Omental fat pad (tissue), 4 donors: ENCODE measurements around the gene LRRC75B. TPM values are rescaled to one million over a fixed set of nuclear protein-coding genes. Genes with fewer than 3 reads are reported as not detected.

Experiments
- ATAC-seq: fragments of 150-250 bp; one replicate; pipeline ENCODE4 v1.9.1; 2016; ENCODE audit warnings: mild to moderate bottlenecking, moderate library complexity; ENCODE audit not compliant: low FRiP score
- DNase-seq: peaks from one replicate; pipeline ENCODE4 v3.0.0-alpha.2; 2019; ENCODE audit warnings: low spot score
- total RNA-seq, 4 donors: library from RNA; depleted of rRNA; stranded (reverse); fragments of >200 nt; gene quantifications; one replicate each; pipeline ENCODE4 v1.1.0, GENCODE V29; 2016
- TF ChIP-seq, protein P1 (sequence below), 3 donors: fragments of 450-650 bp; IDR thresholded peaks; one replicate each; pipeline ENCODE4 v1.5.1; 2016 to 2017; ENCODE audit warnings: antibody characterized with exemption in 3 of 3, mild to moderate bottlenecking in 3 of 3, moderate library complexity in 2 of 3

LRRC75B gene
- total RNA-seq, 4 donors from 2014 or later: 4.1 to 7.0 (median 5.7) TPM

DNA sequence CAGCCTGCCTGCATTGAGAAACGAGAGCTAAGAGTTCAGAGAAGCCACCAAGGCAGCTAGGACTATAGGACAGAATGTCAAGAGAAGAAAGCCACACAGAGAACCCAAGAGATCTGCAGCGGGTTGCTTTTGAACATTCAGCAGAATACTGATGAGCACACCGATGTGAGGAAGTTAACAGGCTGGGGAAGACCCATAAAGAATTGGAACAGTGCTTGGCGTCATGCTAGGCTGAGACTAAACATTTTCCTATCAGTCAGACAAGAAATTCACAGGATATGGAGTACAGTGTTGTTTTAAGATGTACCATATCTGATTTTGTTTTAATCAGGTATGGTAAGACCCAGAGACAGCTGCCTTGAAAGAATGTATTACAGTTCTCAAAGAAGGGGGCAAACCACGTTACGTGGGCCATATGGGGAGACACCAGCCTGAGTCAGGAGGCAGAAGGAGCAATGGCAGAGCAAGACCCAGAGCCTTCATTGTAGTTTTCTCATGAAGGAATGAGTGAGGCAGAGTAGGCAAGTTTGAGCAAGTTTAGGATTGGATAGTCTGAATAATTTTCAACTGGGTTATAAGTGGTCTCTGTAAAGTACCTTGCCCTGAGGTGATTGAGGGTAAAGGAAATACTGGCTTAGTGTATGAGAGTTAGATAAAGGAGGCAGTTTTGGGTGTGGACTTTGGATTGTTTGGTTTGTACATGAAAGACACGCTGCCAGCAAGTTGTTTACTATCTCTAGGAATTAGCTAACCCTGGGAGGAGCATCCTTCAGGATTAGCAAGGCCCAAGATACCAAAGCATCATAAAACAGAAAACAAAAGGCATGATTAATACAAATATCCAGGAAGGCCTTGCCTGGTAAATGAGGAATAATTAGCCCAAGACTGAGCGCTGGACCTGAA is 14.3 kb downstream of the LRRC75B start:
- TF ChIP-seq, protein P1, sequence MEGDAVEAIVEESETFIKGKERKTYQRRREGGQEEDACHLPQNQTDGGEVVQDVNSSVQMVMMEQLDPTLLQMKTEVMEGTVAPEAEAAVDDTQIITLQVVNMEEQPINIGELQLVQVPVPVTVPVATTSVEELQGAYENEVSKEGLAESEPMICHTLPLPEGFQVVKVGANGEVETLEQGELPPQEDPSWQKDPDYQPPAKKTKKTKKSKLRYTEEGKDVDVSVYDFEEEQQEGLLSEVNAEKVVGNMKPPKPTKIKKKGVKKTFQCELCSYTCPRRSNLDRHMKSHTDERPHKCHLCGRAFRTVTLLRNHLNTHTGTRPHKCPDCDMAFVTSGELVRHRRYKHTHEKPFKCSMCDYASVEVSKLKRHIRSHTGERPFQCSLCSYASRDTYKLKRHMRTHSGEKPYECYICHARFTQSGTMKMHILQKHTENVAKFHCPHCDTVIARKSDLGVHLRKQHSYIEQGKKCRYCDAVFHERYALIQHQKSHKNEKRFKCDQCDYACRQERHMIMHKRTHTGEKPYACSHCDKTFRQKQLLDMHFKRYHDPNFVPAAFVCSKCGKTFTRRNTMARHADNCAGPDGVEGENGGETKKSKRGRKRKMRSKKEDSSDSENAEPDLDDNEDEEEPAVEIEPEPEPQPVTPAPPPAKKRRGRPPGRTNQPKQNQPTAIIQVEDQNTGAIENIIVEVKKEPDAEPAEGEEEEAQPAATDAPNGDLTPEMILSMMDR (IDR thresholded peaks at IDR 0.05): no peak
- DNase-seq: no peak
- ATAC-seq: no peak

DNA sequence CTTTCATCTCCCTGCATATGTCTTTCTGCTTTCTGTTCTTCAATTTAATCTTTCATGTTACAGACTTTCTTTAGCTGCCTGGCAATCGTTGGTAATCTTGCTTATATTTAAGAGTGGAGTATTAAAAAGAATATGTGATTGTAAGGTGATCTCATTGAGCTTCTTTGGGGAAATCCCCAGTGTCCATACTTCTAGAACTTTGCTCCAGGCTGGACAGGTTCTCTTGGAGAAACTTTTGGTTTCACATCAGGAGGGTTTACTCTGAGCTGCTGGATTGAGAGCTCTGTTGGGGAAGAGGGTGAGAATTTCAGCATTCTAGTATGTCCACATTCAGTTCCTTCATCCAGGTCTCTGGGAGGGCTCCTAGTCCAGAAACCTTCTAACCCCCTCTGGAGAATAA is 16.1 kb downstream of the LRRC75B start:
- ATAC-seq: no peak
- no peak for DNase-seq
- TF ChIP-seq, protein P1 (IDR thresholded peaks at IDR 0.05): no peak

DNA sequence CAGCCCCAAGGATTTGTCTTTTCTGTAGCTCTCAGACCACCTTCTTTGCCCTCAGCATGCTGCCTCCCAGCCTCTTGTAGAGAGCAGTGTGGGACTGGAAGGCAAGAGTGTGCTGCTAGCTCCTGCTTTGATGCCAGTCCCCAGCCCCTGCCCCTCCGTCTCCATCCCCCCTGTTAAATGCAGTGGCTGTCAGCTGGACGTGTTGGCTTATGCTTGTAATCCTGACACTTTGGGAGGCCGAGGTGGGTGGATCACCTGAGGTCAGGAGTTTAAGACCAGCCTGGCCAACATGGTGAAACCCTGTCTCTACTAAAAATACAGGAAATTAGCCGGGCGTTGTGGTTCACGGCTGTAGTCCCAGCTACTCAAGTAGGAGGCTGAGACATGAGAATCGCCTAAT is 21.6 kb downstream of the LRRC75B start:
- TF ChIP-seq, protein P1 (IDR thresholded peaks at IDR 0.05): no peak
- no peak for ATAC-seq
- no peak for DNase-seq

DNA sequence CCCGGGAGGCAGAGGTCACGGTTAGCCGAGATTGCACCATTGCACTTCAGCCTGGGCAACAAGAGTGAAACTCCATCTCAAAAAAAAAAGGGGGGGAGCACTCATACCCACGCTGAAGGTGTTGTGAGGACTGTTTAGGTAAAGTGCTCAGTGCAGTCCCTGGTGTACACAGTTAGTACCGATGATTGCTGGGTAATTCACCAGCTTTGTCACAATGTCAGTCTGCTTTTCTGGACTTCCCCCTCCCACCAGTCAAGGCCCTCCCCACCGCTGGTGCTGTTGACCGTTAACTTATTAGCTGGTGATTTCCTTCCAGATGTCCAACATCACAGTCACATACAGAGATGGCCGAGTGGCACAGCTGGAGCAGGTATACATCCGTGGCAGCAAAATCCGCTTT is 25.2 kb downstream of the LRRC75B start:
- ATAC-seq (no peak), DNase-seq (no peak)
- TF ChIP-seq, protein P1 (IDR thresholded peaks at IDR 0.05): no peak

DNA sequence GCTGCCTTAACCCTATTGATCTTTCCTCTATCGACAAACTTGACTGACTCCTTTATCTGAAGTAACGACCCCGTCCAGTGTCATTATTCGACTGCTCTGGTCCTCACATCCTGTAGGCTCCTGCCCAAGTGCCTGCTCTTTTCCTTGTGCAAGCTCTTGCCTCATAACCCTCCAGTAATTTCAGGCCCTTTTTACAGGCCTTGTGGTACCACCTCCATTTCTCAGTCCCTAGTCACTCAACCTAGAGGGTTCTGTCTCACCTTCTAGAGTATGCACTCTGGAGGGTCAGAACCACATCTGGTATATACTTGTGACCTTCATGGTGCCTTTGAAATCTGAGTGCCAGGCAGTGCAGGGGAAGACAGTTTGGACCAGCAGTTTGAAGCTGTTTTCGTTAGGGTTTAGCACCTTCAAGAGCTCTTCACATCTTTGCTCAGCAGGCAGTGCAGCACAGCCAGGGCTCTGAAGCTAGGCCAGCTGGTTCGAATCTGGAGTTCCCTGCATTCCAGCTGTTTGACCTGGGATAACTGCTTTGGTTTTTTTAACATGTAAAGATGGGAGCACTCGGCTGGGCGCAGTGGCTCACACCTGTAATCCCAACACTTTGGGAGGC is 25.9 kb downstream of the LRRC75B start:
- no peak for ATAC-seq
- TF ChIP-seq, protein P1 (IDR thresholded peaks at IDR 0.05): no peak

DNA sequence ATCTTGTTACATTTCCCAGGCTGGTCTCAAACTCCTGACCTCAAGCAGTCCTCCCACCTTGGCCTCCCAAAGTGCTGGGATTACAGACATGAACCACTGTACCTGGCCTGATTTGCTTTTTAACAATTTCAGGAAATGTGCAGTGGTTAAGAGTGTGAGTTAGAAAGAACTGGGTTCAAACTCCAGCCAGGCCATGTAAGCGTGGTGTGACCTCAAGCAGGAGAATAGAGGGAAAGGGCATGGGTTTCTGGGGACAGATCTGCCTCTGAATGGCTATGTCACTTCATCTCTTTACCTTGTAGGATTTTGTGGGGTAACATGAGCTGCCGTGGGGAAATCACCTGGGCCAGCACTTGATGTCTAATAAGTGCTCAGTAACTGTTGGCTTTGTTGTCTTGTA is 27.8 kb downstream of the LRRC75B start:
- ATAC-seq: no peak
- TF ChIP-seq, protein P1 (IDR thresholded peaks at IDR 0.05): no peak
- no peak for DNase-seq

More for the DNA sequence above, 25.9 kb downstream of the LRRC75B start:
- no peak for DNase-seq
